Measurements from ENCODE around the gene PLA2R1.

- no peak for TF ChIP-seq CTCF (IDR thresholded peaks at IDR 0.05)
- no peak for TF ChIP-seq POLR2A (IDR thresholded peaks at IDR 0.05)
These were observed 28.6 kb downstream of the PLA2R1 start for GRCh38 chr2:160033732-160034392.
